ENCODE results near the gene RETREG2.
"Not testable (repeated sequence)": the region's sequence is repeated elsewhere in the genome, so short reads cannot be mapped to it uniquely, and the experiment has no call there.

Gene RETREG2

DNA sequence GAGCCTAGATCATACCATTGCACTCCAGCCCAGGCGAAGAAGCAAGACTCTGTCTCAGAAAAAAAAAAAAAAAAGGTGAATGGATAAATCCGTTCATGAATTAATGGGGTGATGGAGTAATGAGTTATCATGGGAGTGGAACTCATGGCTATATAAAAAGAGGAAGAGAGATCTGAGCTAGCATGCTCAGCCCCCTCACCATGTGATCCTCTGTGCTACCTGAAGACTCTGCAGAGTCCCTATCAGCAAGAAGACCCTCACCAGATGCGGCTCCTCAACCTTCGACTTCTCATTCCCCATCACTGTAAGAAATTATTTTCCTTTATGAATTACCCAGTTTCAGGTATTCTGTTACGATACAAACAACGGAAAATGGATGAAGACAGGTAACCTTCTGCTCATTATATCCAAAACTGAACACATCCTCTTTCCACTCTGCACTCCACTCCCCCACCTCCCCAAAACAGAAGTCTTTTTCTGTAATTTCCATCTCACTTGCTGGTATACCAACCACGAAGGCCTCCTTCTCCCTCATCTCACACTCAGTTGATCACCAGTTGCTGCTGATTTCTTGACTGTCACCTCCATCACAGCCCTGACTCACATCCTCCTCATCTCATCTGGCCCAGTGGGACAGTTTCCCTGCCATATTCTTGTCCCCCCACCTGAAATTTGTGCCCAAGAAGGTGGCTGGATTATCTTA, 8.8 kb downstream of the RETREG2 start:
- WGBS (ENCODE audit: insufficient coverage), result 92% methylated on average over 4 of the region's 7 CpGs
- Histone ChIP-seq H3K27ac (ENCODE audit: insufficient read depth in 1 of 2, low read depth in 1 of 2, low read length in 2 of 2, poor library complexity in 1 of 2, severe bottlenecking in 2 of 2) (no peak overlapping the region), H3K4me1 (ENCODE audit: control extremely low read depth in 1 of 4, control insufficient read depth in 4 of 4, insufficient read depth in 4 of 4, low read length in 3 of 4) (peaks cover 0 to 17% (median 6%) of the 10 kb centered on the region in 4 experiments), H3K9me3 (ENCODE audit: control extremely low read depth in 1 of 5, control insufficient read depth in 4 of 5, insufficient read depth in 2 of 5, low read depth in 1 of 5, low read length in 4 of 5) (no peaks in the 10 kb centered on the region), H3K27me3 (replicated peaks in 2 of 5; ENCODE audit: control insufficient read depth in 4 of 5, insufficient read depth in 5 of 5, low read length in 4 of 5) (no peaks in the 10 kb centered on the region), H3K4me3 (ENCODE audit: control insufficient read depth in 1 of 7, extremely low read depth in 1 of 7, insufficient read depth in 4 of 7, low read depth in 2 of 7, low read length in 6 of 7) (no peak overlapping the region), H3K36me3 (ENCODE audit: control insufficient read depth in 4 of 4, insufficient read depth in 4 of 4, low read length in 3 of 4) (peaks cover 10 to 36% (median 30%) of the 10 kb centered on the region in 4 experiments)
- POLR2A ChIA-PET, result no interaction called here
- no peak for DNase-seq
- CTCF ChIA-PET, result no interaction called here

DNA sequence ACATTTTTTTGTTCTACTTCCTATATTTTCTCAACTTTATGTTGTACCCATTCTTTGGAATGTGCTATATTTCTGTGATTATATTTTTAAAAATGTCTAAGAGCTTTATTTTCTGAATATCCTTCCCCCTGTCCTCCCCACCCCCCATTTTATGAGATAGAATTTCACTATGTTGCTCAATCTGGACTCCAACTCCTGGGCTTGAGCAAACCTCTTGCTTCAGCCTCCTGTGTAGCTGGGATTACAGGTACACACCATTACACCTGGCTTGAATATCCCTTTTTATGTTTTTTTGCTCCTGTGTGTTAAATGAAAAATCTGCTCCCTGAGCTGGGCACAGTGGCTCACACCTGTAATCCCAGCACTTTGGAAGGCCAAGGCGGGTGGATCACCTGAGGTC, 19.3 kb downstream of the RETREG2 start:
- CTCF ChIA-PET, result interaction anchor here (0.7 to 1.9 kb wide), 3 partner anchors 15 to 26 kb away, joined by 3 to 8 read pairs (median 4); no protein-coding TSS in a partner anchor
- H3K4me3 ChIP-seq (ENCODE audit: control insufficient read depth in 1 of 7, extremely low read depth in 1 of 7, insufficient read depth in 4 of 7, low read depth in 2 of 7, low read length in 6 of 7), result no peak overlapping the region
- H3K36me3 ChIP-seq (ENCODE audit: control insufficient read depth in 4 of 4, insufficient read depth in 4 of 4, low read length in 3 of 4), result no peaks in the 10 kb centered on the region
- H3K9me3 ChIP-seq (ENCODE audit: control extremely low read depth in 1 of 5, control insufficient read depth in 4 of 5, insufficient read depth in 2 of 5, low read depth in 1 of 5, low read length in 4 of 5), result no peaks in the 10 kb centered on the region
- no peak overlapping the region for H3K27ac ChIP-seq (ENCODE audit: insufficient read depth in 1 of 2, low read depth in 1 of 2, low read length in 2 of 2, poor library complexity in 1 of 2, severe bottlenecking in 2 of 2)
- POLR2A ChIA-PET, result interaction anchor here (0.7 kb wide), 1 partner anchor 53 kb away, joined by 5 read pairs; no protein-coding TSS in a partner anchor
- DNase-seq, result no peak
- H3K4me1 ChIP-seq (ENCODE audit: control extremely low read depth in 1 of 4, control insufficient read depth in 4 of 4, insufficient read depth in 4 of 4, low read length in 3 of 4), result no peaks in the 10 kb centered on the region
- WGBS (ENCODE audit: insufficient coverage), result no CpG with 5 or more reads among the region's 1 CpG
- no peaks in the 10 kb centered on the region for H3K27me3 ChIP-seq (replicated peaks in 2 of 5; ENCODE audit: control insufficient read depth in 4 of 5, insufficient read depth in 5 of 5, low read length in 4 of 5)

DNA sequence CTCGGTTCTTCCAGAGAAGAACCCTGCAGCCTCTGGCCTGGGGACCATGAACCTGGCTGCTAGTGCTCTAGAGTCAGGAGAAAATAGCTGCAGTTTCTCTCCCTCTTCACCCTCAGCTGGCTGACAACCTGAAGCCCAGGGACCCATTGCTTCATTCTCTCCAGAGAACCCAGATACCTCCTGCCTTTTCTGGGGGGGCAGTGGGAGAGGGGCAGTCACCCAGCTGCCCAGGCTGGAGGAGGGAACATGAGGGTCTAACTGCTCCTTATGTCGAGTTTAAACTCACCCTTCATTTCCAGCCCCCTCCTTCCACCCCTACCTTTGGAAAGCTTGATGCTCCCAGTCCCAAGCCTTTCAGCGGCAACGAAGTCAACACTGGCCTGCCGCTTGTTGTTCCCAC, 20.9 kb downstream of the RETREG2 start:
- Histone ChIP-seq H3K36me3 (ENCODE audit: control insufficient read depth in 4 of 4, insufficient read depth in 4 of 4, low read length in 3 of 4) (no peaks in the 10 kb centered on the region), H3K27me3 (replicated peaks in 2 of 5; ENCODE audit: control insufficient read depth in 4 of 5, insufficient read depth in 5 of 5, low read length in 4 of 5) (no peaks in the 10 kb centered on the region), H3K9me3 (ENCODE audit: control extremely low read depth in 1 of 5, control insufficient read depth in 4 of 5, insufficient read depth in 2 of 5, low read depth in 1 of 5, low read length in 4 of 5) (no peaks in the 10 kb centered on the region), H3K4me1 (ENCODE audit: control extremely low read depth in 1 of 4, control insufficient read depth in 4 of 4, insufficient read depth in 4 of 4, low read length in 3 of 4) (no peaks in the 10 kb centered on the region), H3K4me3 (ENCODE audit: control insufficient read depth in 1 of 7, extremely low read depth in 1 of 7, insufficient read depth in 4 of 7, low read depth in 2 of 7, low read length in 6 of 7) (no peak overlapping the region), H3K27ac (ENCODE audit: insufficient read depth in 1 of 2, low read depth in 1 of 2, low read length in 2 of 2, poor library complexity in 1 of 2, severe bottlenecking in 2 of 2) (no peak overlapping the region)
- ChIA-PET CTCF (interaction anchor here (0.8 to 3.2 kb wide), 6 partner anchors 10 to 36 kb away, joined by 3 to 13 read pairs (median 4); partner anchors contain the start of gene CNPPD1), POLR2A (no interaction called here)
- WGBS (ENCODE audit: insufficient coverage), result 89% methylated on average over 5 of the region's 5 CpGs
- DNase-seq, result no peak

DNA sequence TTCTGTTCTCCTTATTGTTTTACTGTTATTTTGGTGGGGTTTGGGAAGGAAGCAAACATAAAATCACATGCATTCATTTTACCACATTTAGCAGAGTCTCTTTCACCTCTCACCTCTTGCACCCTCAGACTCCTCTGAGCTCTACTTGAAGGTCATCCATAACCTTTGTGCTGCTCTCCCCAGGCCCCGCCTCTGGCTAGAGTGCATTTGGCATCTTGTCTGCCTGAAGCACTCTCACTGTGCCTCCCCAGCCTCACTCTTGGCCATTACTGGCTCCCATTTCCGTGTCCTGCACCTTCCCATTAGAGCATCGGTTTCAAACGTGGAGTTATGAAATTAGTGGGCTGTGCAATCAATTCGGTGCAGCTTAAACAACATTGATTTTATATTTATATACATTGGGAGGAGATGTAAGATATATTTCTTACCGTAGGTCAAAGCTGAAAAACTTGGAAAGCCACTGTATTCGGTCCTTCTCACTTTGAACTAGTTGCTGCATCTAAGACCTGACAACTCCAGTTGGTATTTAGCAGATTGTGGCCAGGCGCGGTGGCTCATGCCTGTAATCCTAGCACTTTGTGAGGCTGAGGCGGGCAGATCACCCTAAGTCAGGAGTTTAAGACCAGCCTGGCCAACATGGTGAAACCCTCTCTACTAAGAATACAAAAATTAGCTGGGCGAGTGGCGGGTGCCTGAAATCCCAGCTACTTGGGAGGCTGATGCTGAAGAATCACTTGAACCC, 21.6 kb downstream of the RETREG2 start:
- 97% methylated on average over 6 of the region's 12 CpGs for WGBS (ENCODE audit: insufficient coverage)
- POLR2A ChIA-PET, result no interaction called here
- Histone ChIP-seq H3K36me3 (ENCODE audit: control insufficient read depth in 4 of 4, insufficient read depth in 4 of 4, low read length in 3 of 4) (no peaks in the 10 kb centered on the region), H3K4me1 (ENCODE audit: control extremely low read depth in 1 of 4, control insufficient read depth in 4 of 4, insufficient read depth in 4 of 4, low read length in 3 of 4) (no peaks in the 10 kb centered on the region), H3K4me3 (ENCODE audit: control insufficient read depth in 1 of 7, extremely low read depth in 1 of 7, insufficient read depth in 4 of 7, low read depth in 2 of 7, low read length in 6 of 7) (no peak overlapping the region), H3K9me3 (ENCODE audit: control extremely low read depth in 1 of 5, control insufficient read depth in 4 of 5, insufficient read depth in 2 of 5, low read depth in 1 of 5, low read length in 4 of 5) (no peaks in the 10 kb centered on the region), H3K27me3 (replicated peaks in 2 of 5; ENCODE audit: control insufficient read depth in 4 of 5, insufficient read depth in 5 of 5, low read length in 4 of 5) (no peaks in the 10 kb centered on the region), H3K27ac (ENCODE audit: insufficient read depth in 1 of 2, low read depth in 1 of 2, low read length in 2 of 2, poor library complexity in 1 of 2, severe bottlenecking in 2 of 2) (no peak overlapping the region)
- CTCF ChIA-PET, result interaction anchor here (0.7 to 3.2 kb wide), 7 partner anchors 9 to 36 kb away, joined by 3 to 13 read pairs (median 3); partner anchors contain the start of gene CNPPD1
- no peak for DNase-seq

DNA sequence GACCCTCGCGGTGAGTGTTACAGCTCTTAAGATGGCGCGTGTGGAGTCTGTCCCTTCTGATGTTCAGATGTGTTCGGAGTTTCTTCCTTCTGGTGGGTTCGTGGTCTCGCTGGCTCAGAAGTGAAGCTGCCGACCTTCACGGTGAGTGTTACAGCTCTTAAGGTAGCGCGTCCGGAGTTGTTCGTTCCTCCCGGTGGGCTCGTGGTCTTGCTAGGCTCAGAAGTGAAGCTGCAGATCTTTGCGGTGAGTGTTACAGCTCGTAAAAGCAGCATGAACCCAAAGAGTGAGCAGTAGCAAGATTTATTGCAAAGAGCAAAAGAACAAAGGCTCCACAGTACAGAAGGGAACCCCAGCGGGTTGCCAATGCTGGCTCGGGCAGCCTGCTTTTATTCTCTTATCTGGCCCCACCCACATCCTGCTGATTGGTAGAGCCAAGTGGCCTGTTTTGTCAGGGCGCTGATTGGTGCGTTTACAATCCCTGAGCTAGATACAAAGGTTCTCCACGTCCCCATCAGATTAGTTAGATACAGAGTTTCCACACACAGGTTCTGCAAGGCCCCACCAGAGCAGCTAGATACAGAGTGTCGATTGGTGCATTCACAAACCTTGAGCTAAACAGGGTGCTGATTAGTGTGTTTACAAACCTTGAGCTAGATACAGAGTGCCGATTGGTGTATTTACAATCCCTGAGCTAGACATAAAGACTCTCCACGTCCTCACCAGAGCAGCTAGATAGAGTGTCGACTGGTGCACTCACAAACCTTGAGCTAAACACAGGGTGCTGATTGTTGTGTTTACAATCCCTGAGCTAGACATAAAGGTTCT, 22.6 kb downstream of the RETREG2 start:
- DNase-seq; POLR2A ChIA-PET; H3K36me3 ChIP-seq (ENCODE audit: control insufficient read depth in 4 of 4, insufficient read depth in 4 of 4, low read length in 3 of 4); H3K4me1 ChIP-seq (ENCODE audit: control extremely low read depth in 1 of 4, control insufficient read depth in 4 of 4, insufficient read depth in 4 of 4, low read length in 3 of 4); H3K4me3 ChIP-seq (ENCODE audit: control insufficient read depth in 1 of 7, extremely low read depth in 1 of 7, insufficient read depth in 4 of 7, low read depth in 2 of 7, low read length in 6 of 7); H3K9me3 ChIP-seq (ENCODE audit: control extremely low read depth in 1 of 5, control insufficient read depth in 4 of 5, insufficient read depth in 2 of 5, low read depth in 1 of 5, low read length in 4 of 5); H3K27ac ChIP-seq (ENCODE audit: insufficient read depth in 1 of 2, low read depth in 1 of 2, low read length in 2 of 2, poor library complexity in 1 of 2, severe bottlenecking in 2 of 2); H3K27me3 ChIP-seq (replicated peaks in 2 of 5; ENCODE audit: control insufficient read depth in 4 of 5, insufficient read depth in 5 of 5, low read length in 4 of 5): not testable (repeated sequence)
- CTCF ChIA-PET, result interaction anchor here (0.6 to 3.2 kb wide), 7 partner anchors 12 to 47 kb away, joined by 3 to 13 read pairs (median 4); partner anchors contain the start of gene CNPPD1
- WGBS (ENCODE audit: insufficient coverage), result 90% methylated on average over 22 of the region's 26 CpGs

DNA sequence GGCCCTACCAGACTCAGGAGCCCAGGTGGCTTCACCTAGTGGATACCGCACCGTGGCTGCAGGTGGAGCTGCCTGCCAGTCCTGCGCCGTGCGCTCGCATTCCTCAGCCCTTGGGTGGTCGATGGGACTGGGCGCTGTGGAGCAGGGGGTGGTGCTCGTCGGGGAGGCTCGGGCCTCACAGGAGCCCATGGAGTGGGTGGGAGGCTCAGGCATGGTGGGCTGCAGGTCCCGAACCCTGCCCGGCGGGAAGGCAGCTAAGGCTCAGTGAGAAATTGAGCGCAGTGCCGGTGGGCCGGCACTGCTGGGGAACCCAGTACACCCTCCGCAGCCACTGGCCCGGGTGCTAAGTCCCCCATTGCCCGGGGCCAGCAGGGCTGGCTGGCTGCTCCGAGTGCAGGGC, 23.3 kb downstream of the RETREG2 start:
- POLR2A ChIA-PET; H3K4me3 ChIP-seq (ENCODE audit: control insufficient read depth in 1 of 7, extremely low read depth in 1 of 7, insufficient read depth in 4 of 7, low read depth in 2 of 7, low read length in 6 of 7); H3K36me3 ChIP-seq (ENCODE audit: control insufficient read depth in 4 of 4, insufficient read depth in 4 of 4, low read length in 3 of 4); H3K4me1 ChIP-seq (ENCODE audit: control extremely low read depth in 1 of 4, control insufficient read depth in 4 of 4, insufficient read depth in 4 of 4, low read length in 3 of 4); H3K27ac ChIP-seq (ENCODE audit: insufficient read depth in 1 of 2, low read depth in 1 of 2, low read length in 2 of 2, poor library complexity in 1 of 2, severe bottlenecking in 2 of 2); H3K27me3 ChIP-seq (replicated peaks in 2 of 5; ENCODE audit: control insufficient read depth in 4 of 5, insufficient read depth in 5 of 5, low read length in 4 of 5); H3K9me3 ChIP-seq (ENCODE audit: control extremely low read depth in 1 of 5, control insufficient read depth in 4 of 5, insufficient read depth in 2 of 5, low read depth in 1 of 5, low read length in 4 of 5); DNase-seq: not testable (repeated sequence)
- 79% methylated on average over 6 of the region's 21 CpGs for WGBS (ENCODE audit: insufficient coverage)
- CTCF ChIA-PET, result interaction anchor here (0.7 to 3.2 kb wide), 4 partner anchors 18 to 47 kb away, joined by 3 to 13 read pairs (median 4); no protein-coding TSS in a partner anchor
